HG03159 (cell line): ENCODE data around the gene CCDC122.
"Not testable (repeated sequence)": the region's sequence is repeated elsewhere in the genome, so short reads cannot be mapped to it uniquely, and the experiment has no call there.

Experiments used
- ATAC-seq: cut with Tn5 transposase; IDR thresholded peaks from one replicate; pipeline ENCODE4 v1.9.1; 2021; ENCODE audit warnings: mild to moderate bottlenecking, moderate library complexity; ENCODE audit not compliant: unreplicated experiment

The CCDC122 gene

GRCh38 chr13:43877766-43878165 lies 1.8 kb downstream of the CCDC122 start:
- ATAC-seq, result no peak

- no peak for ATAC-seq
Measured at GRCh38 chr13:43877326-43877725, 2.2 kb downstream of the CCDC122 start.

GRCh38 chr13:43876366-43876765 lies 3.2 kb downstream of the CCDC122 start:
- no peak for ATAC-seq

- ATAC-seq, result no peak
Measured at GRCh38 chr13:43874504-43875092, 4.9 kb downstream of the CCDC122 start.

- no peak for ATAC-seq
Measured at GRCh38 chr13:43872181-43872580, 7.4 kb downstream of the CCDC122 start.

- ATAC-seq, result no peak
Measured at GRCh38 chr13:43865892-43866291, 13.6 kb downstream of the CCDC122 start.

- ATAC-seq, result no peak
Measured at GRCh38 chr13:43864921-43865320, 14.6 kb downstream of the CCDC122 start.

- ATAC-seq, result no peak
Measured at GRCh38 chr13:43861863-43862262, 17.7 kb downstream of the CCDC122 start.

- ATAC-seq, result no peak
Measured at GRCh38 chr13:43852923-43853404, 26.6 kb downstream of the CCDC122 start.

GRCh38 chr13:43850873-43851272 lies 28.7 kb downstream of the CCDC122 start:
- no peak for ATAC-seq

- no peak for ATAC-seq
Measured at GRCh38 chr13:43848001-43848649, 31.4 kb downstream of the CCDC122 start.

GRCh38 chr13:43846496-43847158 lies 32.9 kb downstream of the CCDC122 start:
- ATAC-seq, result no peak

- ATAC-seq, result no peak
Measured at GRCh38 chr13:43838909-43839308, 40.6 kb downstream of the CCDC122 start.

- ATAC-seq, result no peak
Measured at GRCh38 chr13:43835701-43836100, 43.8 kb downstream of the CCDC122 start.

GRCh38 chr13:43831088-43831487 lies 48.5 kb downstream of the CCDC122 start:
- no peak for ATAC-seq

GRCh38 chr13:43830497-43830881 lies 49.1 kb downstream of the CCDC122 start:
- ATAC-seq, result no peak

- not testable (repeated sequence) for ATAC-seq
Measured at GRCh38 chr13:43824656-43825055, 54.9 kb downstream of the CCDC122 start.

- ATAC-seq, result no peak
Measured at GRCh38 chr13:43822969-43823368, 56.6 kb downstream of the CCDC122 start.

- no peak for ATAC-seq
Measured at GRCh38 chr13:43816401-43816889, 63.1 kb downstream of the CCDC122 start.

- ATAC-seq, result no peak
Measured at GRCh38 chr13:43815204-43815603, 64.3 kb downstream of the CCDC122 start.

- no peak for ATAC-seq
Measured at GRCh38 chr13:43808676-43809075, 70.9 kb downstream of the CCDC122 start.

GRCh38 chr13:43805681-43806128 lies 73.8 kb downstream of the CCDC122 start:
- no peak for ATAC-seq
